Activated CD8-positive, alpha-beta memory T cell treated with anti-CD3 and anti-CD28 coated beads for 1 hour (primary cell): Measurements from ENCODE around the gene NUP205.

ENCODE experiments used
- DNase-seq, 2 donors: peaks; one replicate each; pipeline ENCODE4 v3.0.0-alpha.2; 2020; ENCODE audit warnings: low read depth in 1 of 2; ENCODE audit errors: extremely low read depth in 1 of 2

NUP205 gene

DNA sequence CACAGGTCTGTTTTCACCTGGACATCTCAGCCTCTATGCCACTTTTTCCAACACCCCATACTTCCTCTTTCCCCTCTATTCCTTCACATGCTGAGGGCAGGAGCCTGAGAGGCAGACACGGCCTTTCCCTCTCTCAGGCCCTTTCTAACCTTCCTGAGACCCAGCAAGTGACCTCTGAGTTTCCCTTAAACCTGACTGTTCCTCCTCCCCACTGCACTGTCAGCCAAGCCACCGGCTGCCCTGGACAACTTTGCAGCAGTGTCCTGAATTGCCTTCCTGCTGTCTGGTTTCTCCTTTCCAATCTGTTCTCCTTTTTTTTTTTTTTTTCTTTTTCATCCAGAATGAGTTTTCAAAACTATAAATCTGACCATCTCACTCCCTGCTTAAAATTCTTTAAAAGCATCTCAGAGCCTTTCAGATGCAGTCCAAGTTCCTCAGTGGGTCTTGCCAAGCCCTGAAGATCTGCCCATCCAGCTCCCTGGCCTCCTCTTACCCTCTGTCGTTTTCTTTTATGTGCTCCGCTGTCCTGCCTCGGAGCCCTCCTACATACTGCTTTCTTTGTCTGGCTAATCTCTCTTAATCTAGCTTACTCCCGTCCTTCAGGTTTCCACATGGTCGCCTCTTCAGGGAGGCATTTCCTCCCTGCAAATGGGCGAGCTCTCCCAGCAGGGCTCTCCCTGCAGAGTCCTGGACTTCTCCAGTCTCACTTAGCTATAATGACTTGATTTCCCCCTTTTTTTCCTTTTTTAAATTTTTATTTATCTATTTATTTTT, 139.7 kb downstream of the NUP205 start:
- DNase-seq = no peak
